ENCODE results near the gene PLEKHA1.

Gene PLEKHA1

GRCh38 chr10:122379537-122379936 is 5.0 kb downstream of the PLEKHA1 start:
- no peak for DNase-seq

GRCh38 chr10:122380703-122381102 is 6.2 kb downstream of the PLEKHA1 start:
- DNase-seq, result no peak

DNA sequence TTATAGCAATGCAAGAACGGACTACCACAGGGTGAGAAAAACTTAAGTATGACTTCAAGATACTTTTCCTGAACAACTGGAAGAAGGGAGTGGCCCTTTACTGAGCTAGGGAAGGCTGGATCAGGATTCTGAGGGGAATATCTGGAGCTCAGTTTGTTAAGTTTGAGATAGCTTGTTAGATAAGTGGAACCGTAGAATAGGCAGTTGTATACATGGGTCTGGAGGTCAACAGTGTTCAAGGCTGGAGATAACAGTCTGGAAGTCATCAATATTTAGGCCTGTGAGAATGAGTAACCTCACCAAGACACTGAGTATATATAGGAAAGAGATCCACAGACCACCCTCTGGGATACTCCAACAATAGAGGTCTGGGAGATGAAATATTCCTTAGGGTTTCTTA is 7.2 kb downstream of the PLEKHA1 start:
- DNase-seq, result no peak

DNA sequence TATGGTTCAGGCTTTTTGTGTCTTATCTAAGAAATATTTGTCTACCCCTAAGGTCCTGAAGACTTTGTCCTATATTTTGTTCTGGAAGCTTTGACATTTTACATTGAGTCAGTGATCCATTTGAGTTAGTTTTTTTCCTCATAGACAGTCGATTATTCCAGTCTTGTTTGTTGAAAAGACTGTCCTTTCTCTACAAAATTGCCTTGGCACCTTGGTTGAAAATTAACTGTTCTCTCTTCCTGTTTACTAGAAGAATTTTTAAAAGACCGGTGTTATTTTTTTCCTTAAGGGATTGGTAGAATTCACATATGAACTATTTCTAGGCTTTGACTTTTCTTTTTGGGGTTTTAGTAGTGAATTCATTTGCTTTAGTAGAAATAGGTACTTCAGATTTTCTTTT is 12.0 kb downstream of the PLEKHA1 start:
- DNase-seq, result no peak

- DNase-seq, result no peak
Observed at GRCh38 chr10:122387572-122387971, 13.1 kb downstream of the PLEKHA1 start.

DNA sequence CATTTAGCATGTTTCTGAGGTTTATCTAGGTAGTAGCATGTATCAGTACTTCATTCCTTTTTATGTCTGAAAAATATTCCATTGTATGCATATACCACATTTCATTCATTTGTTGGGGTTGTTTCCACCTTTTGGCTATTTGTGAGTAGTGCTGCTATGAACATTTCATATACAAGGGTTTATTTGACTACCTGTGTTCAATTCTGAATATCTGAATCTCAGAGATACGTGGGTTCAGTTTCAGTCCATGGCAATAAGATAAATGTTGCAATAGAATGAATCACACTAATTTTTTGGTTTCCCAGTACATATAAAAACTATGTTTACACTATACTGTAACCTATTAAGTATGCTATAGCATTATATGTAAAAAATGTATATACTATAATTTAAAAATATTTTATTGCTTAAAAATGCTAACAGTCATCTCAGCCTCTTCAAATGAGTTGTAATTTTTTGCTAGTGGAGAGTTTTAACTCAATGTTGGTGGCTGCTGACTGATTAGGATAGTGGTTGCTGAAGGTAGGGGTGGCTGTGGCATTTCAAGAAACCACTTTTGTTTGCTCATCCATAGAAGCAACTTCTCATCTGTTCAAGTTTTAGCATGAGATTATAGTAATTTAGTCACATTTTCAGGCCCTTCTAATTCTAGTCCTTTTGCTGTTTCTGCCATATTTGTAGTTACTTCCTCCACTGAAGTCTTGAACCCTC is 13.9 kb downstream of the PLEKHA1 start:
- DNase-seq, result no peak

DNA sequence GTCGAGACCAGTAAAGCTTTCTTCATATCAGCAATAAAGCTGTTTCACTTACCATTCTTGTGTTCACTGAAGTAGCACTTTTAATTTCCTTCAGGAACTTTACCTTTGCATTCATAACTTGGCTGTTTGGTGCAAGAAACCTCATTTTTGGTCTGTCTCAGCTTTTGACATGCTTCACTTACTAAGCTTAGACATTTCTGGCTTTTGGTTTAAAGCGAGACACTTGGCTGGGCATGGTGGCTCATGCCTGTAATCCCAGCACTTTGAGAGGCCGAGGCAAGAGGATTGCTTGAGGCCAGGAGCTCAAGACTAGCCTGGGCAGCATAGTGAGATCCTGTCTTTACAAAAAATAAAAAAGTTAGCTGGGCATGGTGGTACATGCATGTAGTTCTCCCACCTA is 15.8 kb downstream of the PLEKHA1 start:
- DNase-seq, result no peak

- DNase-seq, result no peak
Observed at GRCh38 chr10:122390679-122391078, 16.2 kb downstream of the PLEKHA1 start.

- DNase-seq, result no peak
Observed at GRCh38 chr10:122391875-122392274, 17.4 kb downstream of the PLEKHA1 start.

DNA sequence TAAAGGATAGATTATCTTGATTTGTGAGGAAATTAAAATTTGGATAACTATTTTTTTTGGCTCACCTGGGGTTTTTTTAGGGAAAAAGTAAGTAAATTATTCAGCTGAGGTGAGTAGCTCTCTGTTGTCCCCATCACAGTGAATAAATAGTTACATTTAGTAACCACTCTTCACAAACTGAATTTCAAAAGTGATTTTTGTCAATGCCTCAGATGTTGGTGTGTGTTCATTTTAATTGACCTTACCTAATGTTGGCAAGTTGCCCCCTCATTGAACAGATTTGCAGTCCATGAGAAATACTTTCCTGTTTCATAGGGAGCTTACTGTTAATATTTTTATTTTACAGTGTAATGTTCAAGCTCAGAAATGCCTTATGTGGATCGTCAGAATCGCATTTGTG is 18.3 kb downstream of the PLEKHA1 start:
- no peak for DNase-seq

DNA sequence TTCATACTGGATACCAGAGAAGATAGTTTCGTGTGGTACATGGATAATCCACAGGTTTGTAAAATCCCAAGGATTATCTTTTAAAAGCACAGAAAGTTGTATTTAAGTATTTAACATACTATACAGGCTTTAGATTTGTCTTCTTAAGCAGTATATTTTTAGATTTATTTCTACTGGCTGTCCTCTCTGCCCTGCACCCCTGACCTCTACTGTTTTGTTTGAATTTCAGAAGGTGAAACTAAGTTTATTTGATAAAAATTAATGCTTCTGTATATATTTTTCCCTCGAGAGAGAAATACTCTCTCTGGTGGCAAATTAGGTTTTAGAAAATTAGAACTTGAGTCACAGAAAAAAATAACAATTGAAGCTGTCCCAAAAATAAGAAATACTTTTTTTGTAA is 18.8 kb downstream of the PLEKHA1 start:
- no peak for DNase-seq

- DNase-seq, result no peak
Observed at GRCh38 chr10:122402548-122403131, 28.1 kb downstream of the PLEKHA1 start.

GRCh38 chr10:122404576-122404975 is 30.1 kb downstream of the PLEKHA1 start:
- DNase-seq, result peak in 1 of 3 donors; percentile 20

- DNase-seq, result peak; percentile 67 to 78 (median 68)
Observed at GRCh38 chr10:122407375-122408125, 33.0 kb downstream of the PLEKHA1 start.

DNA sequence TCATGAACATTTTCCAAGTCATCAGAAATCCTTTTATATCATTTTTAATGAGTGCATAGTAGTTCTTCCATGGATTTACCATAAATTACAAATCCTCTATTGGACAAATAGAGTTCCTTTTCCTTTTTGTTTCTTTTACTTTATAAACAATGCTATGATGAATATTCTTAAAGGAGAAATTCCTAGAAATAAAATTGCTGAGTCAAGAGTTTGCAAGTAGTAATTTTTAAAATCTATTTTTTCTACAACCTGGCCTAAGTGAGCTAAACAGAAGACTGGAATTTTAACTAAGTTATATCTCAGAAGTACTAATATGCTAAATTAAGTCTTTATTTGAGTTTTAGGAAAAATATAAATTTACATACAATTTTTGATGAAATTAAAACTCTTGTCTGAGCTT is 38.8 kb downstream of the PLEKHA1 start:
- no peak for DNase-seq

GRCh38 chr10:122417667-122418066 is 43.2 kb downstream of the PLEKHA1 start:
- DNase-seq, result no peak

- DNase-seq, result peak; percentile 41 to 76 (median 58)
Observed at GRCh38 chr10:122419016-122419415, 44.5 kb downstream of the PLEKHA1 start.

GRCh38 chr10:122419876-122420623 is 45.5 kb downstream of the PLEKHA1 start:
- no peak for DNase-seq

GRCh38 chr10:122420624-122421007 is 46.1 kb downstream of the PLEKHA1 start:
- DNase-seq, result no peak

- DNase-seq, result peak in 2 of 3 donors; percentile 11 to 31
Observed at GRCh38 chr10:122421054-122421625, 46.6 kb downstream of the PLEKHA1 start.

- peak; percentile 71 to 82 (median 76) for DNase-seq
Observed at GRCh38 chr10:122421742-122422141, 47.2 kb downstream of the PLEKHA1 start.

DNA sequence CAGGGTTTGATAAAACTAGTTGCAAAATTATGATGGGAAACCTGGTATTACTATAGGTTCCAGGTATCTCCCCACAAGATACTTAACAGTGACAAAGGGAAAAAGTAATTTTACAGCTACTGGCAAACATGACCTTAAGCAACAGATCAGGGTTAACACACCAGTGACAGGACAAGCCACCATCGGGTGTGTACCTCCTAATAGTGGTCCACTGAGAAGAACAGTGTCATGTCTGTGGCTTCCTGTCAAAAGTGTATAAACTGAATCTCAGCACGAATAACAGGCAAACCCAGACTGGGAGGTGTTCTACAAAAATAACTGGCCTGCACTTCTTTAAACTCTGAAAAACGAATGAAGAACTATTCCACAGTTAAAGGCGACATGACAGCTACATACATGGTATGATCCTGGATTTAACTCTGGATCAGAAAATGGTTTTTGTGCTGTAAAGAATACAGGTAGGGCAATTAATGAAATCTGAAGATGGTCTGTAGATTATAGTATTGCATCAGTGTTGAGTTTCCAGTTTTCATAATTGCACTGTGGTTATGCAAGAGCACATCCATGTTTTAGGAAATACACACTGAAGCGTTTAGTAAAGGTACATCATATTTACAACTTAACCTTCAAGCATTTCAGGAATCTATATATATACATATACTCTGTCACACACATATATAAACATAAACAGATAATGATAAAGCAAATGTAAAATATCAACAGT is 47.9 kb downstream of the PLEKHA1 start:
- peak in 2 of 3 donors; percentile 31 to 38 for DNase-seq
